ENCODE results near the gene KCNN1.
"Not testable (repeated sequence)": the region's sequence is repeated elsewhere in the genome, so short reads cannot be mapped to it uniquely, and the experiment has no call there.

Gene KCNN1
- total RNA-seq = 0.09 to 0.18 reads per million in 2 experiments

DNA sequence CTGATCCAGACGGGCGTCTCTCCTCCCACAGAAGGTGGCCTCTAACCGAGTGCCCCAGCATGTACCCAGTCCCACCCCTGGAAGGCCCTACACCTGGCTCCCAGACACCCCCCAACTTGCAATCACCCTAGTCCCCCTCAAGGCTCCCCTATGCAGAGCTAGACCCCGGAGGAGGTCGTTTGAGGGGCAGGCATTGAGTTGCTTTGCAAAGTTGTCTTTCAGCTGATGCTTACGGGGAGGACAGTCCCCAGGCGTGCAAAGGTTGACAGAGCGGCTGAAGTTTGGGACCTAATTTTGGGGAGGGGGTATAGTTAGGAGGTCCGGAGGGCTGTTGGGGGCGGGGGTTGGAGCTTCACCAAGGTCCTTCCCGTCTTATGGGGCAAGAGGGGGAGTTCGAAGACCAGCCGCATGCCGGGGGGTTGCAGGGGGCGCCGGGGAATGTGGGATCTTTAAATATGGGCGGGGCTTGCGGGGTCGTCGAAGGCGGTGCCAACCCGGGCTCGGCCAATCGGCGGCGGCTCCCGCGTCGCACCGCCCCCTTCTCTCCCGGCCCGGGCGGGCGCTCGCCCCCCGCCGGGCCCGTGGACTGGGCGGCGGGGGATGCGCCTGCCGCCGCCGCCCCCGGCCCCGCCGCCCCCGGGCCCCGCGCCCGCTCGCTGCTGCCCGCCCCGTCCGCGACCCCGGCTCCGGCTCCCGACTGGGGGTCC lies at the start of gene KCNN1:
TSS of gene KCNN1 (plus strand) at position 558 of the 707 bp plus-strand sequence. CDS start 6,782 bp downstream, outside the sequence.
- DNase-seq (ENCODE audit: low read depth) = no peak

DNA sequence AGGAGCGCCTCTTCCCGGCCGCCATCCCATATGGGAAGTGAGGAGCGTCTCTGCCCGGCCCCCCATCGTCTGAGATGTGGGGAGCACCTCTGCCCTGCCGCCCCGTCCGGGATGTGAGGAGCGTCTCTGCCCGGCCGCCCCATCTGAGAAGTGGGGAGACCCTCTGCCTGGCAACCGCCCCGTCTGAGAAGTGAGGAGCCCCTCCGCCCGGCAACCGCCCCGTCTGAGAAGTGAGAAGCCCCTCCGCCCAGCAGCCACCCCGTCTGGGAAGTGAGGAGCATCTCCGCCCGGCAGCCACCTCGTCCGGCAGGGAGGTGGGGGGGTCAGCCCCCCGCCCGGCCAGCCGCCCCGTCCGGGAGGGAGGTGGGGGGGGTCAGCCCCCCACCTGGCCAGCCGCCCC lies 48.8 kb upstream of the KCNN1 start:
- not testable (repeated sequence) for DNase-seq (ENCODE audit: low read depth)

GRCh38 chr19:17919122-17919521 lies 47.8 kb upstream of the KCNN1 start:
- DNase-seq (ENCODE audit: low read depth) = not testable (repeated sequence)

DNA sequence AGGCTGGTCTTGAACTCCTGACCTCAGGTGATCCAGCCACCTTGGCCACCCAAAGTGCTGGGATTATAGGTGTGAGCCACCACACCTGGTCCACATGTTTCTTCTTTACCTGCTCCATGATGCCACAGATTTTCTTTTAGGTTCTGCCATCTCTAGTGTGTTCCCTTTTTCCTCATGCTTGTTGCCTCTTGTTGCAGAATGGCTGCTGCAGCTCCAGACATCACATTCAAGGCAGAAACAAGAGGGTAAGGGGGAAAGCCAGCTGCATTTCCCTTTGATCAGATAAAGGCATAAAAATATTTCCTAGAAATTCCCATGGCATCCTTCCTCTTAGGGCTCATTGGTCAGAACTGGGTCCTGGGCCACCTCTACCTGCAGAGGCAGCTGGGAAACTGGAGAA lies 46.4 kb upstream of the KCNN1 start:
- DNase-seq (ENCODE audit: low read depth) = no peak

DNA sequence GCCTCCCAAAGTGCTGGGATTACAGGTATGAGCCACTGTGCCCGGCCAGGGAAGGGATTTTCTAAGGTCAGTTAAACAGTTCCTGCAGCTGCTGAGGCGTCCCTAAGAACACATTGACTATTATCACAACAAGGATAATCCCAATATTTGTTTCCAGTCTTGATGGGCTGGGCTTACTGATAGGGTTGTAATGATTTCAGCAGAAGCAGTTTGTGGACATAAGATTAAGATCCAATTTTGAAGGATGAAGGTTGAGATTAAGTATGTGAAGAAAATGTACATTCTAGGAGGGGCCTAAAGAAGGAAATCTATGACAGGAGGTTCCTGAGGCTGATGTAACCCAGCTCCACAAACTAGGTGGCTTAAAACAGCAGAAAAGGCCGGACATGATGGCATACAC lies 44.8 kb upstream of the KCNN1 start:
- DNase-seq (ENCODE audit: low read depth) = no peak

DNA sequence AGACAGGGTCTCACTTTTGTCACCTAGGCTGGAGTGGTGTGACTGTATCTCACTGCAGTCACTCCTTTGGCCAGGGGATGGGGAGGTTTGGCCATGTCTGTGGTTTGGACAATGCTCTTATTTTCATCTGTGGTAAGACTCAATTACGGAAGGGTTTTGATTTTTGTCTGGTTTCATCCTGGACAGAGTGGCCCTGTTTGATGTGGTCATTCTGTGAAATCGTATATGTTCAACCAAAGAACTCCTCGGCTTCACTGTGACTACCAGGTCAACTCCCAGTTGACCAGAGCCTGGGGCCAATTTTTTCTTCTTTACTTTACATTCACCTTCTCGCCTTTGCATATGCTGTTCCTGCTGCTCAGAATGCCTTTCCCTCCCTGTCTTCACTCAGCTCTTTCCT lies 40.9 kb upstream of the KCNN1 start:
- no peak for DNase-seq (ENCODE audit: low read depth)

DNA sequence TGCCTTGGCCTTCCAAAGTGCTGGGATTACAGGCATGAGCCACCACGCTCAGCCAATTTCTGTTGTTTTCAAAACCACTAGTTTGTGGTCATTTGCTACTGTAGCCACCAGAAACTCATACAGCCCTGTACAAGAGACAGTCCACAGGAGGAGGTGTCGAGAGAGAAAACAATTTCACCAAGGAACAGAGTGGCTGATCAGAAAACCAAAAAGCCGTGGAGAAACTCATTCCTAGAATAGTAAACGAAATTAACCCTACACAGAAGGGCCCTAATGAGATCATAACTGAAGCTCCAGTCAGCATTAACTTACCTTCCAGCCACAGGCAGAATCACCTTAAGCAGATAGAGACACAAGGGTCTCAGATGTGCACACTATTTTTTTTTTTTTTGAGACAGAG lies 37.9 kb upstream of the KCNN1 start:
- no peak for DNase-seq (ENCODE audit: low read depth)

GRCh38 chr19:17931532-17932191 lies 35.2 kb upstream of the KCNN1 start:
- DNase-seq (ENCODE audit: low read depth) = no peak

GRCh38 chr19:17932485-17933338 lies 34.2 kb upstream of the KCNN1 start, which contains the start of gene CCDC124:
Gene CCDC124 (plus strand): TSS chr19:17933015. CDS start chr19:17936421, 3,406 bp downstream.
- DNase-seq (ENCODE audit: low read depth) = peak; percentile 88

DNA sequence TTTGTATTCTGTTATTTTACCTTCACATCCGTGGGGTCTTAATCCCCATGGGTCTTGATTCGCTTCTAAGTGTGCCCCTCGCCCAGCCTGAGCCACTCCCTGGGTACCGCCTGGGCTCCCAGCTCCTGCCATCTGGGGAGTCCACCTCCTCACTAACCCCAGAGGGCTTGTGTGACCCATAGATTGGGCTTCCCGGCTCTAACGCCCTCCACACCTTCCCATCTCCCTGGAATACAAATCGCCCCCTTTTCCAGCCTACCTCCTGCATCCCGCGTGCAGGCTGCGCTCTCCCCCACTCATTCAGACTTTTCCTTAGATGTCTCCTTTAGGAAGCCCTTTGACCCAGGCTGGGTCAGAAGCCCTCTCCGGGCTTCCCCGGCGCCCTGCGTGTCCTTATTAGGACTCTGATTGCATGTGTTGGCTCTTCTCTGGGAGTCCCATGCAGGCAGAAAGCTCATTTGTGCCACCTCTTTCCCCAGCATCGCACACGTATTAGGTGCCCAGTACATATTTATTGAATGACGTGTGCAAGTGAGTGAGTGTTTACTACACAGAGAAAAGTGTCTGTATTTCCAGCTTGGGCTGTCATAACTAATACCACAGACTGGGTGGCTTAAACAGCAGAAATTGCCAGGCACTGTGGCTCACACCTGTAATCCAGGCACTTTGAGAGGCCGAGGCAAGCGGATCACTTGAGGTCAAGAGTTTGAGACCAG lies 33.3 kb upstream of the KCNN1 start:
- no peak for DNase-seq (ENCODE audit: low read depth)

DNA sequence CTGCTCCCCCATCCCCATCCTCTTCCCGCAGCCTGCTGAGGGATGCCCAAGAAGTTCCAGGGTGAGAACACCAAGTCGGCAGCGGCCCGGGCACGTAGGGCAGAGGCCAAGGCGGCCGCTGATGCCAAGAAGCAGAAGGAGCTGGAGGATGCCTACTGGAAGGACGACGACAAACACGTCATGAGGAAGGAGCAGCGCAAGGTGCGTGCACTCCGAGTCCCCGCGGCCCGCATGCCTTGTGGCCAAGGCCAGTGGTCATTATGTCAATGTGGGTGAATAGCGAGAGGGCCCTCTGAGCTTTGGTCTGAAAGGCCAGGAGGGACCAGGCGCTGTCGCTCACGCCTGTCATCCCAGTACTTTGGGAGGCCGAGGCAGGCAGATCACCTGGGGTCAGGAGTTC lies 30.5 kb upstream of the KCNN1 start:
- DNase-seq (ENCODE audit: low read depth) = no peak

DNA sequence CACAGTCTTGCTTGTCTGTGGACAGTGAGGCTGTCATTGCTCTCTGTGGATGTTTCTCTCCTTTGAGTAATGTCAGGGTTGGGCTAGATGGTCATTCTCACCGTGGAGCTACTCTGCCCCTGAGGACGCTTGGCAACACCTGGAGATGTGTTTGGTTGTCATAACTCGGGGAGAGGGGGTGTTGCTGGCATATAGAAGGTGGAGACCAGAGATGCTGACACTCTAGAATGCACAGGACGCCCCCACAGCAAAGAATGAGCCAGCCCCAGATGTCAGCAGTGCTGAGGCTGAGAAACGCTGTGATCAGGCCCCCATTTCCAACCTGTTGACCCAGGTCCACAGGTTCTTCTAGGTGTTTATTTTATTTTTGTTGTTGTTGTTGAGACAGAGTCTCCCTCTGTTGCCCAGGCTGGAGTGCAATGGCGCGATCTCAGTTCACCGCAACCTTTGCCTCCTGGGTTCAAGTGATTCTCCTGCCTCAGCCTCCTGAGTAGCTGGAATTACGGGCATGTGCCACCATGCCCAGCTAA lies 29.5 kb upstream of the KCNN1 start:
- no peak for DNase-seq (ENCODE audit: low read depth)

GRCh38 chr19:17938092-17938845 lies 28.6 kb upstream of the KCNN1 start:
- DNase-seq (ENCODE audit: low read depth) = peak; percentile 71

- DNase-seq (ENCODE audit: low read depth) = no peak
Measured at GRCh38 chr19:17942181-17942580, 24.7 kb upstream of the KCNN1 start.

GRCh38 chr19:17942582-17943273 lies 24.2 kb upstream of the KCNN1 start:
- no peak for DNase-seq (ENCODE audit: low read depth)

- DNase-seq (ENCODE audit: low read depth) = no peak
Measured at GRCh38 chr19:17943274-17944221, 23.4 kb upstream of the KCNN1 start.

DNA sequence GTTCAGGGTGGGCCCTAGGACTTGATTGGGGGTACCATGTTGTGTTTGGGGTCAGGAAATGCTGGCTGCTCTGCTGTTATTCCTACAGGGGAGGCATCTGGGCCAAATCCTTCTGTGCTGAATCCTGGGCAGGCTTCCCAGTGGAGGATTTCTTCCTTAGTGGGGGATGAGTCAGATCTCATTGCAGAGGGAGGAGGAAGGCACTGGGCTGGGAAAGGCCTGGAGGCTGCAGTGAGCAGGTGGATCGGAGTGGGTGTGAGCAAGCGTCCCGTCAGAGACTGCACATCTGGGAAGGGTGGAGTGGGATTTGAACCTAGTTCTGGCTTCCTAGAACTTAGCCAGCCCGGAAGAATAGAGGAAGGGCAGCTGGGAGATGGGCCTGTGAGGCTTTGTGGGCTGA lies 22.6 kb upstream of the KCNN1 start:
- no peak for DNase-seq (ENCODE audit: low read depth)

DNA sequence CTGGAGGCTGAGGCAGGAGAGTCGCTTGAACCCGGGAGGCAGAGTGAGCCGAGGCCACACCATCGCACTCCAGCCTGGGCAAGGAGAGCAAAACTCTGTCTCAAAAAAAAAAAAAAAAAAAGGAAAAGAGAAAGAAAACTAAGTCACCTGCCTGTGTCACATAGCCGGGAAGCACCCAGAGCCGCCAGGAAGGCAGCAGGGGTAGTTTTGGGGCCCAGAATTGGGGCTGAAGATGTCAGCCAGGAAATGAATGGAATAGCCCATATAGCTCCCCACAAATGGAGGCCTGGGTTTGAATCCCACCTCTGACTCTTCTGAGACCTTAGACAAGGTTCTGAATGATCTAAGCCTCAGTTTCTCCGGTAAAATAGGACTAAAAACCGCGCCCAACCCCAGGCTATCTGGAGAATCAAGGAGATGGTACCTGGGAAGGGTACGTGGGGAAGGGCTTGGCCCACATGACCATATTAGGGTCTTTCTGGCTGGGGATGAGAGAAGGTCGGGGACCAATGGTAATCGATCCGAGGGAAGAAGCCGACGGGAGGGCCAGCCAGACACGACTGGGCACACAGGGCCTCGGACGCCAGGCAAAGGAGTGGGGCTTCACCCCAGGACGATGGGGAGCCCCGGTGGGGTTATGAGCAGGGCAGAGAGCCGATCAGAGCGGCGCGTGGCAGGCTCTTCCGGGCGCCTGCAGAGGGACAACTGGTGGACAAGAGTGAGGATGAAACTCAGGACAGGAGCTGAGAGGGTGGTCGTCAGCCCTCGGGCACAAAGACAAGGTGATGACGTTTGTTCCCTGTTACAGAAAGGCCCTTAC lies 19.7 kb upstream of the KCNN1 start:
- DNase-seq (ENCODE audit: low read depth) = peak; percentile 23

Measured in T follicular helper cell (primary cell).